HL-60 (cell line): ENCODE data around the gene P3H3.

Experiments
- POLR2AphosphoS5 ChIP-seq: IDR thresholded peaks from 2 replicates; pipeline ENCODE4 v1.6.1; 2012; ENCODE audit warnings: low read depth
- SPI1 ChIP-seq: IDR thresholded peaks from 2 replicates; pipeline ENCODE4 v1.6.1; 2012; ENCODE audit warnings: low read depth, mild to moderate bottlenecking, borderline replicate concordance
- TF ChIP-seq, protein P1 (sequence below): IDR thresholded peaks from one replicate; pipeline ENCODE4 v1.5.1; 2011; ENCODE audit warnings: low read length, control low read depth, inconsistent platforms; ENCODE audit not compliant: insufficient read depth

DNA sequence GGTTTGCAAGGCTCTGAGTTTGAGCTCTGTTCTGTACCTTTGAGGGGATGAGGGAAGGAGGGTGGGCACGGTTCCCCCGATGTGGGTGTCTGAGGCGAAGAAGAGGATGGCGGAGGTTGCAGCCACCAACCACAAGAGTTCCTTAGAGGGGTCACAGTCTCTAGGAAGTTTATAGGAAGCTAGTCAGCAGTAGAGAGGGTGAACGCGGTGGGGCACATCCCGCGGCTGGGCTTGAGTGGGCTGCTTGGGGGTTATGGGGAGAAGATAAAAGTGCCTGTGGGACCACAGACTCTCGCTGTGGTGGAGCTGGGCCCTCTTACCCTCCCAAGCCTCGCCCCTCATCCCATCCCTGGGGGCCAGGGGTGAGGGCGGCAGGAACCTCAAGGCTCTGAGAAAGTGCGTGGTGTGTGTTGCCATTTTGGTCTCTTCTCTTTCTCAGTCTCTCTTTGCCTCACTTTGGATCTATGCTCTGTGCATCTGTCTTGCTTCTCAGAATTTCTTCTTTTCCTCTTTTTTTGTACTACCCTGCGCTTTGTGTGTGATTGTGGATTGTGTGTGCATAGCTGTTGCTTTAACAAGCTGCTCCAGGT, 36.2 kb upstream of the P3H3 start:
- TF ChIP-seq, protein P1, sequence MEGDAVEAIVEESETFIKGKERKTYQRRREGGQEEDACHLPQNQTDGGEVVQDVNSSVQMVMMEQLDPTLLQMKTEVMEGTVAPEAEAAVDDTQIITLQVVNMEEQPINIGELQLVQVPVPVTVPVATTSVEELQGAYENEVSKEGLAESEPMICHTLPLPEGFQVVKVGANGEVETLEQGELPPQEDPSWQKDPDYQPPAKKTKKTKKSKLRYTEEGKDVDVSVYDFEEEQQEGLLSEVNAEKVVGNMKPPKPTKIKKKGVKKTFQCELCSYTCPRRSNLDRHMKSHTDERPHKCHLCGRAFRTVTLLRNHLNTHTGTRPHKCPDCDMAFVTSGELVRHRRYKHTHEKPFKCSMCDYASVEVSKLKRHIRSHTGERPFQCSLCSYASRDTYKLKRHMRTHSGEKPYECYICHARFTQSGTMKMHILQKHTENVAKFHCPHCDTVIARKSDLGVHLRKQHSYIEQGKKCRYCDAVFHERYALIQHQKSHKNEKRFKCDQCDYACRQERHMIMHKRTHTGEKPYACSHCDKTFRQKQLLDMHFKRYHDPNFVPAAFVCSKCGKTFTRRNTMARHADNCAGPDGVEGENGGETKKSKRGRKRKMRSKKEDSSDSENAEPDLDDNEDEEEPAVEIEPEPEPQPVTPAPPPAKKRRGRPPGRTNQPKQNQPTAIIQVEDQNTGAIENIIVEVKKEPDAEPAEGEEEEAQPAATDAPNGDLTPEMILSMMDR = no peak
- TF ChIP-seq SPI1 = no peak
- no peak for TF ChIP-seq POLR2AphosphoS5
